K562 (cell line): ENCODE measurements around the gene ANP32B. TPM values are rescaled to one million over a fixed set of nuclear protein-coding genes. Genes with fewer than 3 reads are reported as not detected.

Experiments used
- AFF4 ChIP-seq: sonication (generic); formaldehyde crosslinking; IDR thresholded peaks from 2 replicates; pipeline ENCODE4 v1.8.0; 2023; ENCODE audit warnings: mild to moderate bottlenecking, missing genetic modification reagents
- ARID3A ChIP-seq: IDR thresholded peaks from 2 replicates; pipeline ENCODE4 v1.6.1; 2012; ENCODE audit warnings: low read depth, low read length, improper control_type of control experiment, borderline replicate concordance
- DMBX1 ChIP-seq: fragments of 250-450 bp; sonication (Bioruptor Pico); IDR thresholded peaks from 2 replicates; pipeline ENCODE4 v1.8.0; 2022; ENCODE audit warnings: inconsistent platforms, mild to moderate bottlenecking, moderate library complexity, borderline replicate concordance
- FOS ChIP-seq: IDR thresholded peaks from 3 replicates; pipeline ENCODE4 v1.6.1; 2011; ENCODE audit not compliant: insufficient read length; ENCODE audit errors: extremely low read depth
- ILK ChIP-seq: fragments of 450-650 bp; IDR thresholded peaks from 2 replicates; pipeline ENCODE4 v1.6.1; 2016; ENCODE audit warnings: missing genetic modification characterization, low read depth, mild to moderate bottlenecking, missing compliant biosample characterization, moderate library complexity, borderline replicate concordance
- JUNB ChIP-seq: fragments of 450-650 bp; formaldehyde crosslinking; conservative IDR thresholded peaks from 2 replicates; pipeline ENCODE4 v1.4.0; 2020; ENCODE audit warnings: mild to moderate bottlenecking
- KAT2B ChIP-seq: IDR thresholded peaks from one replicate; pipeline ENCODE4 v1.6.1; 2012; ENCODE audit warnings: low read depth, mild to moderate bottlenecking, control low read depth, inconsistent platforms, low read length, moderate library complexity
- MBD1 ChIP-seq: fragments of 250-450 bp; sonication (Bioruptor Pico); IDR thresholded peaks from 2 replicates; pipeline ENCODE4 v1.8.0; 2022; ENCODE audit warnings: inconsistent platforms
- NFE2 ChIP-seq: IDR thresholded peaks from 2 replicates; pipeline ENCODE4 v1.6.1; 2014; ENCODE audit warnings: antibody characterized with exemption, low read depth
- NFE2L1 ChIP-seq: fragments of 450-650 bp; IDR thresholded peaks from 2 replicates; pipeline ENCODE4 v1.6.1; 2016; ENCODE audit warnings: missing genetic modification characterization, low read depth, mild to moderate bottlenecking, missing compliant biosample characterization, moderate library complexity, borderline replicate concordance
- NR2C2 ChIP-seq, 2 experiments: fragments of 200-800 bp in 1 of 2; sonication (Bioruptor generic) in 1 of 2; sonication (generic) in 1 of 2; formaldehyde crosslinking in 1 of 2; IDR thresholded peaks; 2 replicates each; pipeline versions ENCODE4 v1.6.1 to v1.8.0; 2016 to 2022; ENCODE audit warnings: mild to moderate bottlenecking in 1 of 2, missing compliant biosample characterization in 1 of 2, missing genetic modification characterization in 1 of 2, missing genetic modification reagents in 1 of 2
- PTBP1 ChIP-seq: fragments of 200-400 bp; formaldehyde crosslinking; IDR thresholded peaks from 2 replicates; pipeline ENCODE4 v1.6.1; 2017; ENCODE audit warnings: low read depth, low read length
- RBM15 ChIP-seq: fragments of 200-400 bp; formaldehyde crosslinking; IDR thresholded peaks from 2 replicates; pipeline ENCODE4 v1.6.1; 2018; ENCODE audit warnings: mild to moderate bottlenecking, low read length, moderate library complexity; ENCODE audit not compliant: insufficient read depth
- RBM17 ChIP-seq: fragments of 200-400 bp; formaldehyde crosslinking; IDR thresholded peaks from 2 replicates; pipeline ENCODE4 v1.6.1; 2017; ENCODE audit warnings: low read depth, mild to moderate bottlenecking, low read length, borderline replicate concordance
- RCOR1 ChIP-seq, 2 experiments: IDR thresholded peaks; 2 replicates each; pipeline ENCODE4 v1.6.1; 2012; ENCODE audit warnings: low read depth in 2 of 2, low read length in 2 of 2, borderline replicate concordance in 1 of 2, improper control_type of control experiment in 1 of 2
- SRSF9 ChIP-seq: fragments of 200-400 bp; formaldehyde crosslinking; IDR thresholded peaks from 2 replicates; pipeline ENCODE4 v1.6.1; 2017; ENCODE audit warnings: low read depth, low read length, borderline replicate concordance
- STAT5A ChIP-seq: IDR thresholded peaks from 2 replicates; pipeline ENCODE4 v1.6.1; 2012; ENCODE audit warnings: low read length, inconsistent platforms, borderline replicate concordance
- ZNF408 ChIP-seq: fragments of 250-450 bp; sonication (Bioruptor Pico); IDR thresholded peaks from 2 replicates; pipeline ENCODE4 v1.4.0; 2020; ENCODE audit warnings: low read depth, mild to moderate bottlenecking, moderate library complexity
- ZNF583 ChIP-seq: fragments of 250-450 bp; sonication (Bioruptor Pico); IDR thresholded peaks from 2 replicates; pipeline ENCODE4 v1.4.0; 2020
- ZNF696 ChIP-seq: fragments of 250-450 bp; sonication (Bioruptor Pico); conservative IDR thresholded peaks from 2 replicates; pipeline ENCODE4 v1.4.0; 2020; ENCODE audit warnings: mild to moderate bottlenecking, moderate library complexity
- polyA plus RNA-seq, 8 experiments: library from polyadenylated mRNA; depleted of rRNA in 4 of 8; stranded (reverse) in 5 of 8; unstranded in 3 of 8; fragments of >200 nt; fragmentation: Nextera tagmentation in 2 of 8; fragmentation: Illumina TruSeq in 1 of 8; extraction: Ambion mirVana in 2 of 8; extraction: Trizol in 1 of 8; gene quantifications; 2 replicates each; pipeline versions ENCODE4 v1.2.1 to v1.2.3, GENCODE V29; 2011 to 2014; ENCODE audit warnings: inconsistent platforms in 1 of 8, missing spikeins in 1 of 8
- total RNA-seq, 7 experiments: library from RNA; depleted of rRNA in 6 of 7; stranded (reverse); fragments of >200 nt in 6 of 7; fragmentation: Illumina TruSeq in 2 of 7; extraction: Trizol in 2 of 7; gene quantifications; 2 replicates each; pipeline versions ENCODE4 v1.2.1 to v1.2.3, GENCODE V29; 2011 to 2021; ENCODE audit warnings: low replicate concordance in 1 of 7

The ANP32B gene
- total and polyA plus RNA-seq, 9 of the 15 experiments (the other 6 are each of a cell fraction or from before 2014, with no cell fraction given), result 68.9 to 815 (median 141) TPM

GRCh38 chr9:97958812-97959511, 24.2 kb upstream of the ANP32B start (continued):
- TF ChIP-seq ZNF408 (CRISPR knock-in tag) (no peak), FOS (no peak), RBM15 (no peak), RCOR1 (IDR thresholded peaks at IDR 0.05; ENCODE audit: borderline replicate concordance in 1 of 2, low read depth in 2 of 2, low read length in 2 of 2) (no peak), MBD1 (CRISPR knock-in tag) (no peak), NR2C2 (CRISPR knock-in tag; IDR thresholded peaks at IDR 0.05) (no peak), NR2C2 (tag; IDR thresholded peaks at IDR 0.05) (0 out of 2 replicates have a peak, but pooled peaks have one; percentile 24), ZNF696 (CRISPR knock-in tag) (no peak), NFE2 (peak; percentile 58; the same call in 1 of the 2 replicates), JUNB (CRISPR knock-in tag) (no peak), ZNF583 (CRISPR knock-in tag) (peak; percentile 78; the same call in 1 of the 2 replicates), SRSF9 (no peak), ARID3A (no peak), NFE2L1 (tag) (0 out of 2 replicates have a peak, but pooled peaks have one; percentile 17), KAT2B (no peak), AFF4 (CRISPR knock-in tag) (no peak), STAT5A (no peak), ILK (no peak), RBM17 (no peak), PTBP1 (no peak), DMBX1 (peak; percentile 85)
